Activated T-cell treated with anti-CD3 and anti-CD28 coated beads for 1 hour (primary cell): Measurements from ENCODE around the gene EHMT1.

ENCODE experiments used
- DNase-seq: peaks from one replicate; pipeline ENCODE4 v3.0.0-alpha.2; 2020; ENCODE audit warnings: low read depth

Gene EHMT1

GRCh38 chr9:137646341-137646740, 27.5 kb downstream of the EHMT1 start:
- no peak for DNase-seq

- no peak for DNase-seq
These were observed 28.4 kb downstream of the EHMT1 start for GRCh38 chr9:137647096-137647714.

GRCh38 chr9:137648396-137648795, 29.6 kb downstream of the EHMT1 start:
- DNase-seq = no peak

- no peak for DNase-seq
These were observed 30.7 kb downstream of the EHMT1 start for GRCh38 chr9:137649553-137649952.

GRCh38 chr9:137650259-137650658, 31.5 kb downstream of the EHMT1 start:
- no peak for DNase-seq

- DNase-seq = no peak
These were observed 32.0 kb downstream of the EHMT1 start for GRCh38 chr9:137650779-137651178.

- no peak for DNase-seq
These were observed 37.6 kb downstream of the EHMT1 start for GRCh38 chr9:137656416-137656815.

- DNase-seq = no peak
These were observed 38.8 kb downstream of the EHMT1 start for GRCh38 chr9:137657606-137658005.

- DNase-seq = no peak
These were observed 40.0 kb downstream of the EHMT1 start for GRCh38 chr9:137658781-137659180.

- no peak for DNase-seq
These were observed 41.3 kb downstream of the EHMT1 start for GRCh38 chr9:137660144-137660543.

- no peak for DNase-seq
These were observed 44.8 kb downstream of the EHMT1 start for GRCh38 chr9:137663584-137663983.

GRCh38 chr9:137664676-137665075, 45.9 kb downstream of the EHMT1 start:
- no peak for DNase-seq

GRCh38 chr9:137665226-137665625, 46.4 kb downstream of the EHMT1 start:
- no peak for DNase-seq

GRCh38 chr9:137665697-137666512, 47.1 kb downstream of the EHMT1 start:
- DNase-seq = no peak

GRCh38 chr9:137666513-137666822, 47.7 kb downstream of the EHMT1 start:
- no peak for DNase-seq

GRCh38 chr9:137666955-137667670, 48.3 kb downstream of the EHMT1 start:
- no peak for DNase-seq

GRCh38 chr9:137668203-137668602, 49.4 kb downstream of the EHMT1 start:
- DNase-seq = no peak

- no peak for DNase-seq
These were observed 50.5 kb downstream of the EHMT1 start for GRCh38 chr9:137669261-137669672.

- no peak for DNase-seq
These were observed 51.8 kb downstream of the EHMT1 start for GRCh38 chr9:137670391-137671195.

GRCh38 chr9:137671196-137671538, 52.4 kb downstream of the EHMT1 start:
- no peak for DNase-seq

GRCh38 chr9:137671721-137672120, 52.9 kb downstream of the EHMT1 start:
- no peak for DNase-seq
